ENCODE results near the gene KLF2.
A peak's percentile ranks its signal among the peaks of the same experiment; 100 is the strongest.
"Not testable (repeated sequence)": the region's sequence is repeated elsewhere in the genome, so short reads cannot be mapped to it uniquely, and the experiment has no call there.

Gene KLF2

GRCh38 chr19:16324384-16325160 lies at the start of gene KLF2:
TSS of gene KLF2 (plus strand) at chr19:16324826. CDS start at chr19:16324924, 98 bp downstream.
- no peak for DNase-seq (ENCODE audit: low read depth)

- DNase-seq (ENCODE audit: low read depth): no peak
These were observed 44.3 kb upstream of the KLF2 start for GRCh38 chr19:16280306-16280705.

GRCh38 chr19:16281743-16282142 lies 42.9 kb upstream of the KLF2 start:
- no peak for DNase-seq (ENCODE audit: low read depth)

- DNase-seq (ENCODE audit: low read depth): no peak
These were observed 41.2 kb upstream of the KLF2 start for GRCh38 chr19:16283210-16284061.

- no peak for DNase-seq (ENCODE audit: low read depth)
These were observed 40.1 kb upstream of the KLF2 start for GRCh38 chr19:16284505-16284904.

- DNase-seq (ENCODE audit: low read depth): not testable (repeated sequence)
These were observed 39.5 kb upstream of the KLF2 start for GRCh38 chr19:16285079-16285478.

GRCh38 chr19:16285769-16286498 lies 38.7 kb upstream of the KLF2 start:
- no peak for DNase-seq (ENCODE audit: low read depth)

- DNase-seq (ENCODE audit: low read depth): no peak
These were observed 36.1 kb upstream of the KLF2 start for GRCh38 chr19:16288544-16288943.

- no peak for DNase-seq (ENCODE audit: low read depth)
These were observed 35.0 kb upstream of the KLF2 start for GRCh38 chr19:16289594-16289993.

- no peak for DNase-seq (ENCODE audit: low read depth)
These were observed 33.9 kb upstream of the KLF2 start for GRCh38 chr19:16290692-16291091.

- peak; percentile 83 for DNase-seq (ENCODE audit: low read depth)
These were observed 31.2 kb upstream of the KLF2 start for GRCh38 chr19:16293118-16294091.

GRCh38 chr19:16295057-16295456 lies 29.6 kb upstream of the KLF2 start:
- DNase-seq (ENCODE audit: low read depth): no peak

GRCh38 chr19:16296713-16297112 lies 27.9 kb upstream of the KLF2 start:
- no peak for DNase-seq (ENCODE audit: low read depth)

- DNase-seq (ENCODE audit: low read depth): no peak
These were observed 26.9 kb upstream of the KLF2 start for GRCh38 chr19:16297575-16298178.

- no peak for DNase-seq (ENCODE audit: low read depth)
These were observed 26.3 kb upstream of the KLF2 start for GRCh38 chr19:16298334-16298733.

- no peak for DNase-seq (ENCODE audit: low read depth)
These were observed 22.5 kb upstream of the KLF2 start for GRCh38 chr19:16301999-16302694.

- DNase-seq (ENCODE audit: low read depth): no peak
These were observed 20.9 kb upstream of the KLF2 start for GRCh38 chr19:16303755-16304154.

- not testable (repeated sequence) for DNase-seq (ENCODE audit: low read depth)
These were observed 20.1 kb upstream of the KLF2 start for GRCh38 chr19:16304511-16304910.

- DNase-seq (ENCODE audit: low read depth): not testable (repeated sequence)
These were observed 19.6 kb upstream of the KLF2 start for GRCh38 chr19:16305060-16305459.

GRCh38 chr19:16306728-16307402 lies 17.8 kb upstream of the KLF2 start:
- DNase-seq (ENCODE audit: low read depth): no peak
